Fibroblast of the aortic adventitia (primary cell): Measurements from ENCODE around the gene MMP23B. TPM values are rescaled to one million over a fixed set of nuclear protein-coding genes. Genes with fewer than 3 reads are reported as not detected.

Experiments
- DNase-seq: peaks from one replicate; pipeline ENCODE4 v3.0.0-alpha.2; 2010; ENCODE audit warnings: low read depth
- H3K4me3 ChIP-seq: 2 replicates; pipeline ENCODE4 v1.5.1; 2011; ENCODE audit warnings: low read depth, mild to moderate bottlenecking, control low read depth, low read length, moderate library complexity
- total RNA-seq: library from RNA; depleted of rRNA; stranded (reverse); fragments of >200 nt; gene quantifications from 2 replicates; pipeline ENCODE4 v1.2.3, GENCODE V29; 2012; ENCODE audit warnings: low replicate concordance
- TF ChIP-seq, protein P1 (sequence below): IDR thresholded peaks from 2 replicates; pipeline ENCODE4 v1.5.1; 2011; ENCODE audit warnings: mild to moderate bottlenecking, low read length, control low read depth, inconsistent platforms; ENCODE audit not compliant: insufficient read depth

Gene MMP23B
- total RNA-seq, 1 donor, result 13.5 TPM

DNA sequence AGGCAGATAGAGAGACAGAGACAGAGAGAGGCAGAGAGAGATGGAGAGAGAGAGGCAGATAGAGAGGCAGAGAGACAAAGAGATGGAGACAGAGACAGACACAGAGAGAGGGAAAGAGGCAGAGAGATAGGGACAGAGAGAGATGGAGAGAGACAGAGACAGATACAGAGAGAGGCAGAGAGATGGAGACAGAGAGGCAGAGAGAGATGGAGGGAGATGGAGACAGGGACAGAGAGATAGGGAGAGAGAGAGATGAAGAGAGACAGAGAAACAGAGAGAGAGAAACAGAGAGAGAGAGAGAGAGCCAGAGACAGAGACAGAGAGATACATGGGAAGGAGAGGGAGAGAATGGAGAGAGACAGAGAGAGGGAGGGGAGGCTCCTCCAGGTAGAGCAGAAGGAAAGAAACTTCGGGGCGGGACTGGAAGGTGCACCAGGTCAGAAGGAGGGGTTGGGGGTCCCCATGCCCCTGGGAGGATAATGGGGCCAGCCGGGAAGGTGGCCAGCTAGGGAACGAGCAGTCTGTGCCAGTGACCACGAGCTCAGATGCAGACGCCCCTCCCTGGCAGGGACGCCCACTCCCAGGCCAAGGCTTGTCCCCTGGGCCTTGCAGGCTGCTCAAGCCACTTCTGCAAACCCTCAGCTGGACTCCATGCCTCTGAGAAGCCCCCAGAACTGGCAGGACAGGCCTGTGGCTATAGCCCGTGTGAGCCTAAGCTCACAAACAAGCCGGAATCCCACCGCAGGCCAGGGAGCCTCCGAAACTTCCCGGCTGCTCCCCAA lies 35.3 kb upstream of the MMP23B start:
- TF ChIP-seq, protein P1, sequence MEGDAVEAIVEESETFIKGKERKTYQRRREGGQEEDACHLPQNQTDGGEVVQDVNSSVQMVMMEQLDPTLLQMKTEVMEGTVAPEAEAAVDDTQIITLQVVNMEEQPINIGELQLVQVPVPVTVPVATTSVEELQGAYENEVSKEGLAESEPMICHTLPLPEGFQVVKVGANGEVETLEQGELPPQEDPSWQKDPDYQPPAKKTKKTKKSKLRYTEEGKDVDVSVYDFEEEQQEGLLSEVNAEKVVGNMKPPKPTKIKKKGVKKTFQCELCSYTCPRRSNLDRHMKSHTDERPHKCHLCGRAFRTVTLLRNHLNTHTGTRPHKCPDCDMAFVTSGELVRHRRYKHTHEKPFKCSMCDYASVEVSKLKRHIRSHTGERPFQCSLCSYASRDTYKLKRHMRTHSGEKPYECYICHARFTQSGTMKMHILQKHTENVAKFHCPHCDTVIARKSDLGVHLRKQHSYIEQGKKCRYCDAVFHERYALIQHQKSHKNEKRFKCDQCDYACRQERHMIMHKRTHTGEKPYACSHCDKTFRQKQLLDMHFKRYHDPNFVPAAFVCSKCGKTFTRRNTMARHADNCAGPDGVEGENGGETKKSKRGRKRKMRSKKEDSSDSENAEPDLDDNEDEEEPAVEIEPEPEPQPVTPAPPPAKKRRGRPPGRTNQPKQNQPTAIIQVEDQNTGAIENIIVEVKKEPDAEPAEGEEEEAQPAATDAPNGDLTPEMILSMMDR, result no peak
- no peak overlapping the region for H3K4me3 ChIP-seq
- no peak for DNase-seq

DNA sequence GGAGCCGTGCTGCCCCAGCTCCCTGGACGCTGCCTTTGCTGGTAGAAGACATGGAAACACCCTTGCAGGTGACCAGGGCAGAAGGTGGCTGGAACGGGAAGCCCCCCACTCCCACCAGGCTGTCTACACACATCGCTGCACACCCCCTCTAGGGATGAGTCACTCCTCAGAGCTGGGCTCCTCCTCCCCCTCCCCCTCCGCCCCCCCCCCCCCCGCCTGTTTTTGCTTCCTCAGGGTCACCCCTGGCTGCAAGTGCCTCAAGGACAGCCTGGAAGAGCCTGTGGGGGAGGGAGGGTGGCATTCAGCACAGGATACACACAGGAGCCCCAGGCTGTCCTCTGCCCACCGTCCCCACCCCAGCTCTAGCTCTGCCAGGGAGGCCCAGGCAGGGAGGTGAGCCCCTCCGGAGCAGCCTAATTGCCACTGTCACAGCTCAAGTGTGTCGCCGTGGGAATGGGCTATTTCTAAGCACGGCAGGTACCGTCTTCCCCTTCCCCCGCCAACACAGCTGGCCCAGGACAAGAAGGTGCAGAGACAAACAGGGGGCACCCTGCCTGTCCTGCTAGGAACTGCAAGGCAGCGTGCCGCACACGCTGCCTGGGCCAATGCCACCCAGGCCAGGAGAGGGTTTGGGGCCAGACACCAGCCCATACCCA lies 34.6 kb upstream of the MMP23B start:
- no peak for DNase-seq
- no peak overlapping the region for H3K4me3 ChIP-seq
- TF ChIP-seq, protein P1, result peak; percentile 49

DNA sequence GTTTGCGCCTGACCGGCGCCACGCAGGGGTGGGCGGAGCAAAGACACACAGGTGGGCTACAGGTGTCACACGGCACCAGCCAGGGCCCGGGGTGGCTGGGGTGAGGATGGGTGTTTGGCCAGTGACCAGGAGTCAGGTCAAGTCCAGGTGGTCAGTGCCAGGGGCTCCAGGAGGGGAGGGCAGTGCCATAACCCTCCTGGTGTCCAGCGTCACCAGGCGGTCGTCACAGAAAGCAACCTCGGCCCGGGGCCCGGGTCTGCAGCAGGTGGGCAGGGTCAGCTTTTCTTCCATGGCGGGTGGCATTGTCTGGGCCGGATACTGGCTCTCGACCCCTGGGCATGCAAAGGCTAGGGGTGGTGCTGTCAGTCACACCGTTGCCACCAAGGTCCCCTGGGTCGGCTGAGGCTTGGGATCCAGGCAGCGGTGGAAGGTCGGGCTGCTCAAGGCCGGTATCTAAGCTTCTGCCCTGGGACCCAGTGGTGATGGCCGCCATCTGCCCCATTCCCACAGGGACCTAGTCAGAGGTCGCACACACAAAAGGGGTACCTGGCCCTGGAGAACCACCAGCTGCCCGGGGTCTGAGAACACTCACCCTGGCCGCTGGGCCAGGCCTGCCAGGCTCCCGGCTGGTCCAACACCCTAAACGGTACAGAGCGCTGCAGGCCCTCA lies 33.8 kb upstream of the MMP23B start:
- no peak overlapping the region for H3K4me3 ChIP-seq
- no peak for DNase-seq
- TF ChIP-seq, protein P1, result no peak

DNA sequence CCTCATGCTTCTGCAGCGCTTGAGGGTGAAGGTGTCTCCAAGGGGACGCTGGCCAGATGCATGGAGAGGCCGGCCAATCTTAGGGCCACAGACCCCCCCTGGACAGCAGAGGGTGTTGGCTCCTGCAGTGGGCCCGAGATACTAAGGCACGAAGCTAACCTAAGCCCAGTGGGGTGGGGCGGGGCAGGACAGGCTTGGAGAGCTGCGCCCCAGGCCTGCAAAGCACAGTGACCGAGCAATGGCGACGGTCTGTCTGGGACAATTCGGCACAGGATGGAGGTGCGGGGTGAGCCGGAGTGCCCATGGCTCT lies 33.3 kb upstream of the MMP23B start:
- DNase-seq, result no peak
- H3K4me3 ChIP-seq, result no peak overlapping the region
- TF ChIP-seq, protein P1, result no peak

DNA sequence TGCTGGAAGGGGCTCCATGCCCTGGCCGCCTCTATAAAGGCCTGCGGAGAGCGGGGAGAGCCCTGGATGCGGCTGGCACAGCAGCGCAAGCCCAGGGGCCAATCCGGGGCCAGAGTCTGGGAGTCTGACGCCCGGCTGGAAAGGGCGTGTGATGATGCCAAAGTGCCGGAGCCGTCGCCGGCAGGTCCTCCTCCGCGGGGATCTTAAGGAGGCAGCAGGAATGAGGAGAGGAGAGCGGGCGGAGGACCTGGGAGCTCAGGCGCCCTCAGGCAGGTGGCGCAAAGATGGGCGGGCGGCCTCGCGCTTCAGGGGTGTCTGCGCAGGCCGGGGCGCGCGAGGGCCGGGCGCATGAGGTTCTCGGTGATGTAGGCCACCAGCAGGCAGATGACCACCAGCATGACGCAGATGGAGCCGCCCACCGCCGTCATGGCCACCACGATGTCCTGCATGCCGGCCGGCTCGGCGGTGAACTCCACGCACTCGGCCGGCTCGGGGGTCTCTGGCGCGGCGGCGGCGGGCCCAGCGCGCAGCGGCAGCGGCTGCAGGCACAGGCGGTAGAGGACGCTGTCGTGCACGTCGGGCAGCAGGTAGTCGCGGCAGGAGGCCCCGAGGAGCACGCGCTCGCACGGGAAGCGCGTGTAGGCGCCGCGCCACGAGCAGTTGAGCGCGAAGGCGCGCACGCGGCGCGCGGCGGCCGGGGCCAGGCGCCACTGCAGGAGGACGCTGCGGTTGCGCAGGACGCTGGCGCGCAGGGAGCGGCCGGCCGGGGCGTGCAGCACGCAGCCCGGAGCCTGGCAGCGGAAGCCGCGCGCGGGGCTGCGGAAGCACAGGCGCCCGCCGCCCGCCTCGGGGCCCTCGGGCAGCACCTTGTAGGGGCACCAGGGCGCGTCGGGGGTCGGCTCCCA lies 32.7 kb upstream of the MMP23B start:
- peak; percentile 30 for DNase-seq
- peak overlapping the region; percentile 48 for H3K4me3 ChIP-seq
- TF ChIP-seq, protein P1, result no peak
